HG03520 (cell line): ENCODE data around the gene SPAM1.
"Not testable (repeated sequence)": the region's sequence is repeated elsewhere in the genome, so short reads cannot be mapped to it uniquely, and the experiment has no call there.

Source experiments
- ATAC-seq: cut with Tn5 transposase; IDR thresholded peaks from one replicate; pipeline ENCODE4 v1.9.1; 2021; ENCODE audit warnings: mild to moderate bottlenecking, moderate library complexity; ENCODE audit not compliant: unreplicated experiment

The SPAM1 gene

GRCh38 chr7:123945938-123946337, 20.9 kb downstream of the SPAM1 start:
- ATAC-seq = no peak

GRCh38 chr7:123948136-123948535, 23.1 kb downstream of the SPAM1 start:
- no peak for ATAC-seq

- ATAC-seq = no peak
Observed at GRCh38 chr7:123958186-123958703, 33.2 kb downstream of the SPAM1 start.

GRCh38 chr7:123961771-123962170, 36.7 kb downstream of the SPAM1 start:
- ATAC-seq = no peak

GRCh38 chr7:123966936-123967335, 41.9 kb downstream of the SPAM1 start:
- no peak for ATAC-seq

GRCh38 chr7:123972045-123972444, 47.0 kb downstream of the SPAM1 start:
- no peak for ATAC-seq

- ATAC-seq = no peak
Observed at GRCh38 chr7:123972831-123973230, 47.8 kb downstream of the SPAM1 start.

- ATAC-seq = no peak
Observed at GRCh38 chr7:123974326-123974908, 49.4 kb downstream of the SPAM1 start.

GRCh38 chr7:123975084-123975483, 50.0 kb downstream of the SPAM1 start:
- ATAC-seq = no peak

- ATAC-seq = no peak
Observed at GRCh38 chr7:123977081-123977480, 52.0 kb downstream of the SPAM1 start.

- no peak for ATAC-seq
Observed at GRCh38 chr7:123979876-123980275, 54.8 kb downstream of the SPAM1 start.

GRCh38 chr7:123987445-123987844, 62.4 kb downstream of the SPAM1 start:
- no peak for ATAC-seq

- ATAC-seq = no peak
Observed at GRCh38 chr7:123992913-123993518, 68.0 kb downstream of the SPAM1 start.

GRCh38 chr7:123993996-123994395, 69.0 kb downstream of the SPAM1 start:
- no peak for ATAC-seq

GRCh38 chr7:123994449-123994848, 69.4 kb downstream of the SPAM1 start:
- no peak for ATAC-seq

GRCh38 chr7:123995617-123996326, 70.7 kb downstream of the SPAM1 start:
- ATAC-seq = peak; percentile 60

- no peak for ATAC-seq
Observed at GRCh38 chr7:123996327-123996625, 71.2 kb downstream of the SPAM1 start.

- ATAC-seq = no peak
Observed at GRCh38 chr7:123998921-123999320, 73.9 kb downstream of the SPAM1 start.

- ATAC-seq = no peak
Observed at GRCh38 chr7:123999703-124000102, 74.7 kb downstream of the SPAM1 start.

- ATAC-seq = not testable (repeated sequence)
Observed at GRCh38 chr7:124008296-124008695, 83.3 kb downstream of the SPAM1 start.

- ATAC-seq = no peak
Observed at GRCh38 chr7:124009321-124009720, 84.3 kb downstream of the SPAM1 start.
